ENCODE measurements around the gene TMEM135.

GRCh38 chr11:87295237-87295636 is 257.5 kb downstream of the TMEM135 start:
- TF ChIP-seq, protein P1, sequence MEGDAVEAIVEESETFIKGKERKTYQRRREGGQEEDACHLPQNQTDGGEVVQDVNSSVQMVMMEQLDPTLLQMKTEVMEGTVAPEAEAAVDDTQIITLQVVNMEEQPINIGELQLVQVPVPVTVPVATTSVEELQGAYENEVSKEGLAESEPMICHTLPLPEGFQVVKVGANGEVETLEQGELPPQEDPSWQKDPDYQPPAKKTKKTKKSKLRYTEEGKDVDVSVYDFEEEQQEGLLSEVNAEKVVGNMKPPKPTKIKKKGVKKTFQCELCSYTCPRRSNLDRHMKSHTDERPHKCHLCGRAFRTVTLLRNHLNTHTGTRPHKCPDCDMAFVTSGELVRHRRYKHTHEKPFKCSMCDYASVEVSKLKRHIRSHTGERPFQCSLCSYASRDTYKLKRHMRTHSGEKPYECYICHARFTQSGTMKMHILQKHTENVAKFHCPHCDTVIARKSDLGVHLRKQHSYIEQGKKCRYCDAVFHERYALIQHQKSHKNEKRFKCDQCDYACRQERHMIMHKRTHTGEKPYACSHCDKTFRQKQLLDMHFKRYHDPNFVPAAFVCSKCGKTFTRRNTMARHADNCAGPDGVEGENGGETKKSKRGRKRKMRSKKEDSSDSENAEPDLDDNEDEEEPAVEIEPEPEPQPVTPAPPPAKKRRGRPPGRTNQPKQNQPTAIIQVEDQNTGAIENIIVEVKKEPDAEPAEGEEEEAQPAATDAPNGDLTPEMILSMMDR (conservative IDR thresholded peaks at IDR 0.05; ENCODE audit: low read depth, low read length) = no peak
- TF ChIP-seq EZH2 (IDR thresholded peaks at IDR 0.05; ENCODE audit: borderline replicate concordance, low read depth, low read length, poor library complexity, severe bottlenecking) = no peak
